Neural cell (in vitro differentiated cells): ENCODE data around the gene CYBB. TPM values are rescaled to one million over a fixed set of nuclear protein-coding genes. Genes with fewer than 3 reads are reported as not detected.

Source experiments
- H2AFZ ChIP-seq: fragments of 200-600, 300-800 bp; sonication (generic), shearing (Covaris generic); 2 replicates; pipeline ENCODE4 v1.6.0; 2014; ENCODE audit warnings: low read depth, mild to moderate bottlenecking, antibody characterized with exemption, low read length, moderate library complexity
- H3F3A ChIP-seq: fragments of 200-600 bp; shearing (Covaris generic); 2 replicates; pipeline ENCODE4 v1.6.1; 2016; ENCODE audit warnings: mild to moderate bottlenecking, moderate library complexity, mixed read lengths, antibody characterized with exemption, low read length; ENCODE audit not compliant: insufficient read depth, poor library complexity, severe bottlenecking
- H3K27ac ChIP-seq: fragments of 200-600, 300-800 bp; sonication (generic), shearing (Covaris generic); 2 replicates; pipeline ENCODE4 v1.5.1; 2014; ENCODE audit warnings: mild to moderate bottlenecking, low read length, moderate library complexity
- H3K27me3 ChIP-seq: fragments of 300-800, 200-600 bp; sonication (generic), shearing (Covaris generic); 2 replicates; pipeline ENCODE4 v1.6.0; 2014; ENCODE audit warnings: mild to moderate bottlenecking, low read depth, low read length, moderate library complexity; ENCODE audit not compliant: insufficient read depth
- H3K36me3 ChIP-seq: fragments of 300-800, 200-600 bp; sonication (generic), shearing (Covaris generic); 2 replicates; pipeline ENCODE4 v1.5.1; 2014; ENCODE audit warnings: mild to moderate bottlenecking, antibody characterized with exemption, low read length, moderate library complexity; ENCODE audit not compliant: insufficient read depth
- H3K4me2 ChIP-seq: fragments of 300-800, 200-600 bp; sonication (generic), shearing (Covaris generic); 2 replicates; pipeline ENCODE4 v1.6.0; 2014; ENCODE audit warnings: mild to moderate bottlenecking, low read length
- H3K4me3 ChIP-seq: fragments of 300-800, 200-600 bp; sonication (generic), shearing (Covaris generic); 2 replicates; pipeline ENCODE4 v1.5.1; 2014; ENCODE audit warnings: mild to moderate bottlenecking, low read length, moderate library complexity
- H3K79me2 ChIP-seq: fragments of 200-600 bp; shearing (Covaris generic); replicated peaks from 2 replicates; pipeline ENCODE4 v1.6.0; 2014; ENCODE audit warnings: mild to moderate bottlenecking, low read length, moderate library complexity; ENCODE audit not compliant: insufficient read depth
- H3K9ac ChIP-seq: fragments of 300-800, 200-600 bp; sonication (generic), shearing (Covaris generic); 2 replicates; pipeline ENCODE4 v1.6.1; 2016; ENCODE audit warnings: mild to moderate bottlenecking, low read length, mixed read lengths
- H3K9me2 ChIP-seq: fragments of 200-600 bp; shearing (Covaris generic); 2 replicates; pipeline ENCODE4 v1.6.1; 2016; ENCODE audit warnings: mild to moderate bottlenecking, low read length, mixed read lengths; ENCODE audit not compliant: insufficient read depth
- H3K9me3 ChIP-seq: fragments of 200-600, 300-800 bp; sonication (generic), shearing (Covaris generic); 2 replicates; pipeline ENCODE4 v1.6.1; 2016; ENCODE audit warnings: mild to moderate bottlenecking, mixed run types, low read length, moderate library complexity, mixed read lengths
- H4K20me1 ChIP-seq: fragments of 200-600 bp; shearing (Covaris generic); 2 replicates; pipeline ENCODE4 v1.6.1; 2016; ENCODE audit warnings: mild to moderate bottlenecking, mixed run types; ENCODE audit not compliant: insufficient read depth
- EP300 ChIP-seq: fragments of 450-650 bp; conservative IDR thresholded peaks from 2 replicates; pipeline ENCODE4 v1.6.1; 2014; ENCODE audit warnings: antibody characterized with exemption, mild to moderate bottlenecking, moderate library complexity; ENCODE audit not compliant: poor library complexity, severe bottlenecking
- EZH2 ChIP-seq: fragments of 200-600, 300-800 bp; shearing (Covaris generic), sonication (generic); IDR thresholded peaks from 2 replicates; pipeline ENCODE4 v1.6.1; 2014; ENCODE audit warnings: antibody characterized with exemption, low read length, borderline replicate concordance, mild to moderate bottlenecking; ENCODE audit not compliant: insufficient read depth, poor library complexity, severe bottlenecking
- MXI1 ChIP-seq: fragments of 450-650 bp; conservative IDR thresholded peaks from 2 replicates; pipeline ENCODE4 v1.6.1; 2014; ENCODE audit warnings: antibody characterized with exemption, mild to moderate bottlenecking; ENCODE audit not compliant: poor library complexity, severe bottlenecking
- POLR2AphosphoS5 ChIP-seq: IDR thresholded peaks from 2 replicates; pipeline ENCODE4 v1.6.1; 2012
- RAD21 ChIP-seq: fragments of 450-650 bp; conservative IDR thresholded peaks from 2 replicates; pipeline ENCODE4 v1.6.1; 2014; ENCODE audit warnings: antibody characterized with exemption, mild to moderate bottlenecking, moderate library complexity
- REST ChIP-seq: IDR thresholded peaks from 2 replicates; pipeline ENCODE4 v1.6.1; 2012; ENCODE audit warnings: borderline replicate concordance
- SMC3 ChIP-seq: fragments of 450-650 bp; conservative IDR thresholded peaks from 2 replicates; pipeline ENCODE4 v1.6.1; 2014; ENCODE audit warnings: antibody characterized with exemption, mild to moderate bottlenecking, moderate library complexity; ENCODE audit not compliant: poor library complexity
- TAF1 ChIP-seq: IDR thresholded peaks from 2 replicates; pipeline ENCODE4 v1.6.1; 2012; ENCODE audit warnings: low read depth
- polyA plus RNA-seq: library from polyadenylated mRNA; depleted of rRNA; stranded (reverse); fragments of >200 nt; gene quantifications from 2 replicates; pipeline ENCODE4 v1.2.3, GENCODE V29; 2014
- TF ChIP-seq, protein P1 (sequence below): fragments of 450-650 bp; IDR thresholded peaks from 2 replicates; pipeline ENCODE4 v1.5.1; 2014; ENCODE audit warnings: antibody characterized with exemption, mild to moderate bottlenecking, moderate library complexity; ENCODE audit not compliant: poor library complexity, severe bottlenecking

CYBB gene
- polyA plus RNA-seq, 1 donor from 2014 or later, result 0.83 TPM

- TF ChIP-seq MXI1 (no peak), REST (no peak), POLR2AphosphoS5 (no peak), TAF1 (no peak), EP300 (no peak), EZH2 (no peak), RAD21 (no peak), SMC3 (no peak)
- TF ChIP-seq, protein P1, sequence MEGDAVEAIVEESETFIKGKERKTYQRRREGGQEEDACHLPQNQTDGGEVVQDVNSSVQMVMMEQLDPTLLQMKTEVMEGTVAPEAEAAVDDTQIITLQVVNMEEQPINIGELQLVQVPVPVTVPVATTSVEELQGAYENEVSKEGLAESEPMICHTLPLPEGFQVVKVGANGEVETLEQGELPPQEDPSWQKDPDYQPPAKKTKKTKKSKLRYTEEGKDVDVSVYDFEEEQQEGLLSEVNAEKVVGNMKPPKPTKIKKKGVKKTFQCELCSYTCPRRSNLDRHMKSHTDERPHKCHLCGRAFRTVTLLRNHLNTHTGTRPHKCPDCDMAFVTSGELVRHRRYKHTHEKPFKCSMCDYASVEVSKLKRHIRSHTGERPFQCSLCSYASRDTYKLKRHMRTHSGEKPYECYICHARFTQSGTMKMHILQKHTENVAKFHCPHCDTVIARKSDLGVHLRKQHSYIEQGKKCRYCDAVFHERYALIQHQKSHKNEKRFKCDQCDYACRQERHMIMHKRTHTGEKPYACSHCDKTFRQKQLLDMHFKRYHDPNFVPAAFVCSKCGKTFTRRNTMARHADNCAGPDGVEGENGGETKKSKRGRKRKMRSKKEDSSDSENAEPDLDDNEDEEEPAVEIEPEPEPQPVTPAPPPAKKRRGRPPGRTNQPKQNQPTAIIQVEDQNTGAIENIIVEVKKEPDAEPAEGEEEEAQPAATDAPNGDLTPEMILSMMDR, result no peak
- H2AFZ ChIP-seq, result no peak overlapping the region
- no peaks in the 10 kb centered on the region for H3K27me3 ChIP-seq
These were observed 1.2 kb downstream of the CYBB start for GRCh38 chrX:37781081-37781480.

GRCh38 chrX:37781814-37782213 lies 2.0 kb downstream of the CYBB start:
- Histone ChIP-seq H3K27me3 (no peaks in the 10 kb centered on the region), H3K27ac (no peak overlapping the region), H2AFZ (no peak overlapping the region), H3F3A (no peaks in the 10 kb centered on the region), H3K4me3 (no peak overlapping the region), H4K20me1 (no peaks in the 10 kb centered on the region), H3K4me2 (no peak overlapping the region), H3K9me3 (no peaks in the 10 kb centered on the region), H3K79me2 (no peaks in the 10 kb centered on the region), H3K9ac (no peak overlapping the region), H3K9me2 (no peaks in the 10 kb centered on the region), H3K36me3 (no peaks in the 10 kb centered on the region)
- TF ChIP-seq REST (no peak), RAD21 (no peak), TAF1 (no peak), POLR2AphosphoS5 (no peak), EZH2 (no peak), SMC3 (no peak)
- TF ChIP-seq, protein P1, result no peak

More at GRCh38 chrX:37781081-37781480, 1.2 kb downstream of the CYBB start:
- H3K9me3 ChIP-seq, result no peaks in the 10 kb centered on the region
- H4K20me1 ChIP-seq, result no peaks in the 10 kb centered on the region
- H3K9ac ChIP-seq, result no peak overlapping the region
- H3K79me2 ChIP-seq, result no peaks in the 10 kb centered on the region
- no peaks in the 10 kb centered on the region for H3K9me2 ChIP-seq
- H3F3A ChIP-seq, result no peaks in the 10 kb centered on the region
- H3K4me3 ChIP-seq, result no peak overlapping the region
- H3K27ac ChIP-seq, result no peak overlapping the region
- H3K36me3 ChIP-seq, result no peaks in the 10 kb centered on the region
- no peak overlapping the region for H3K4me2 ChIP-seq
